HepG2 (cell line): Measurements from ENCODE around the gene AURKA. TPM values are rescaled to one million over a fixed set of nuclear protein-coding genes. Genes with fewer than 3 reads are reported as not detected.

Source experiments
- BATF2 ChIP-seq: sonication (generic); formaldehyde crosslinking; IDR thresholded peaks from 2 replicates; pipeline ENCODE4 v1.8.0; 2022; ENCODE audit warnings: mild to moderate bottlenecking, missing genetic modification reagents, moderate library complexity
- FOXP4 ChIP-seq: sonication (generic); formaldehyde crosslinking; IDR thresholded peaks from 2 replicates; pipeline ENCODE4 v1.4.0; 2020; ENCODE audit warnings: missing genetic modification reagents
- IRX3 ChIP-seq: sonication (generic); formaldehyde crosslinking; IDR thresholded peaks from 2 replicates; pipeline ENCODE4 v1.8.1; 2023; ENCODE audit warnings: mild to moderate bottlenecking, low read depth, missing genetic modification reagents, borderline replicate concordance
- MED8 ChIP-seq: sonication (generic); formaldehyde crosslinking; IDR thresholded peaks from 2 replicates; pipeline ENCODE4 v1.8.1; 2023; ENCODE audit warnings: mild to moderate bottlenecking, missing genetic modification reagents; ENCODE audit not compliant: insufficient replicate concordance
- MTERF4 ChIP-seq: sonication (generic); formaldehyde crosslinking; IDR thresholded peaks from 2 replicates; pipeline ENCODE4 v1.8.0; 2023; ENCODE audit warnings: mild to moderate bottlenecking, missing genetic modification reagents
- NR1H2 ChIP-seq: sonication (generic); formaldehyde crosslinking; IDR thresholded peaks from 2 replicates; pipeline ENCODE4 v1.8.1; 2022; ENCODE audit warnings: low read depth, missing genetic modification reagents, borderline replicate concordance
- NRL ChIP-seq: sonication (generic); formaldehyde crosslinking; IDR thresholded peaks from 2 replicates; pipeline ENCODE4 v1.5.0; 2020; ENCODE audit warnings: missing genetic modification reagents, mild to moderate bottlenecking, moderate library complexity, borderline replicate concordance
- RCOR2 ChIP-seq: IDR thresholded peaks from 2 replicates; pipeline ENCODE4 v1.6.1; 2016; ENCODE audit warnings: missing biosample characterization, missing genetic modification reagents
- TAF15 ChIP-seq: fragments of 200-400 bp; formaldehyde crosslinking; IDR thresholded peaks from one replicate; pipeline ENCODE4 v1.6.1; 2018; ENCODE audit warnings: mild to moderate bottlenecking, low read depth, low read length; ENCODE audit not compliant: poor library complexity, severe bottlenecking
- ZMAT5 ChIP-seq: sonication (generic); formaldehyde crosslinking; IDR thresholded peaks from 2 replicates; pipeline ENCODE4 v1.5.0; 2020; ENCODE audit warnings: mild to moderate bottlenecking, low read depth, missing genetic modification reagents, borderline replicate concordance
- ZNF18 ChIP-seq: sonication (generic); formaldehyde crosslinking; IDR thresholded peaks from 2 replicates; pipeline ENCODE4 v1.8.0; 2022; ENCODE audit warnings: mild to moderate bottlenecking, missing genetic modification reagents; ENCODE audit not compliant: insufficient replicate concordance
- ZNF20 ChIP-seq: sonication (generic); formaldehyde crosslinking; IDR thresholded peaks from 2 replicates; pipeline ENCODE4 v1.4.0; 2020; ENCODE audit warnings: mild to moderate bottlenecking, moderate library complexity, missing genetic modification reagents
- ZNF263 ChIP-seq: sonication (generic); formaldehyde crosslinking; IDR thresholded peaks from 2 replicates; pipeline ENCODE4 v1.4.0; 2020; ENCODE audit warnings: missing genetic modification reagents
- ZNF558 ChIP-seq: sonication (generic); formaldehyde crosslinking; IDR thresholded peaks from 2 replicates; pipeline ENCODE4 v1.9.0; 2022; ENCODE audit warnings: mild to moderate bottlenecking, missing genetic modification reagents, borderline replicate concordance
- ZNF619 ChIP-seq: sonication (generic); formaldehyde crosslinking; IDR thresholded peaks from 2 replicates; pipeline ENCODE4 v1.4.0; 2020; ENCODE audit warnings: mild to moderate bottlenecking, missing genetic modification reagents
- polyA plus RNA-seq, 8 experiments: library from polyadenylated mRNA; depleted of rRNA in 3 of 8; stranded (reverse) in 7 of 8; unstranded in 1 of 8; fragments of >200 nt; fragmentation: Illumina TruSeq in 4 of 8; extraction: Trizol in 4 of 8; gene quantifications; 2 replicates each; pipeline versions ENCODE4 v1.2.1 to v1.2.3, GENCODE V29; 2011 to 2016; ENCODE audit warnings: low read depth in 4 of 8, missing spikeins in 1 of 8, mixed read lengths in 1 of 8; ENCODE audit not compliant: insufficient read depth in 1 of 8
- total RNA-seq, 5 experiments: library from RNA; depleted of rRNA; stranded (reverse); fragments of >200 nt; fragmentation: Illumina TruSeq; extraction: Trizol; gene quantifications; 2 replicates each; pipeline ENCODE4 v1.2.3, GENCODE V29; 2016; ENCODE audit warnings: low read depth in 1 of 5

The AURKA gene
- total and polyA plus RNA-seq, 2 of the 13 experiments (the other 11 are each of a cell fraction or from before 2014, with no cell fraction given): 96.4 to 224 TPM

GRCh38 chr20:56391596-56392131 is 351 bp downstream of the AURKA start (continued):
- no peak for TF ChIP-seq BATF2 (CRISPR knock-in tag)
- TF ChIP-seq MTERF4 (CRISPR knock-in tag): 0 out of 2 replicates have a peak, but pooled peaks have one; percentile 63
- TF ChIP-seq FOXP4: no peak
- no peak for TF ChIP-seq ZMAT5 (CRISPR knock-in tag)
- TF ChIP-seq RCOR2: no peak
- no peak for TF ChIP-seq TAF15
- no peak for TF ChIP-seq NR1H2 (CRISPR knock-in tag)
- 0 out of 2 replicates have a peak, but pooled peaks have one; percentile 87 for TF ChIP-seq ZNF20 (CRISPR knock-in tag)
- 0 out of 2 replicates have a peak, but pooled peaks have one; percentile 6 for TF ChIP-seq ZNF619 (CRISPR knock-in tag)
- 0 out of 2 replicates have a peak, but pooled peaks have one; percentile 9 for TF ChIP-seq NRL
- no peak for TF ChIP-seq ZNF263 (CRISPR knock-in tag)
- TF ChIP-seq IRX3 (CRISPR knock-in tag): no peak; the same call in 1 of the 2 replicates
- peak; percentile 10 for TF ChIP-seq MED8 (CRISPR knock-in tag)
- TF ChIP-seq ZNF18 (CRISPR knock-in tag): peak; percentile 73
- peak; percentile 53 for TF ChIP-seq ZNF558
